H1 (cell line): ENCODE data around the gene TOMM5.

Experiments
- ASH2L ChIP-seq: fragments of 200-600, 300-600 bp; sonication (generic); IDR thresholded peaks from one replicate; pipeline ENCODE4 v1.7.1; 2017; ENCODE audit warnings: low read length
- BCL11A ChIP-seq, 2 experiments: IDR thresholded peaks; one replicate each; pipeline ENCODE4 v1.6.1; 2011; ENCODE audit warnings: low read depth in 2 of 2, low read length in 2 of 2, mild to moderate bottlenecking in 2 of 2
- CBX5 ChIP-seq: fragments of 300-800, 300-1000 bp; sonication (generic); IDR thresholded peaks from 2 replicates; pipeline ENCODE4 v1.7.1; 2016; ENCODE audit warnings: antibody characterized with exemption, low read length, low read depth
- CTCF ChIP-seq, 3 experiments: IDR thresholded peaks; 1 replicate in 2 of 3; 2 replicates in 1 of 3; pipeline versions ENCODE4 v1.5.1 to v1.6.1; 2011; ENCODE audit warnings: low read length in 3 of 3, mild to moderate bottlenecking in 3 of 3, inconsistent platforms in 2 of 3, low read depth in 1 of 3, moderate library complexity in 1 of 3; ENCODE audit not compliant: insufficient read depth in 1 of 3; ENCODE audit errors: control extremely low read depth in 1 of 3
- EP300 ChIP-seq, 2 experiments: IDR thresholded peaks; 1 replicate in 1 of 2; 2 replicates in 1 of 2; pipeline ENCODE4 v1.6.1; 2011 to 2012; ENCODE audit warnings: low read depth in 2 of 2, low read length in 2 of 2, mild to moderate bottlenecking in 2 of 2, borderline replicate concordance in 1 of 2, inconsistent platforms in 1 of 2, moderate library complexity in 1 of 2
- GTF2F1 ChIP-seq: IDR thresholded peaks from 2 replicates; pipeline ENCODE4 v1.6.1; 2012; ENCODE audit warnings: low read depth, low read length, improper control_type of control experiment, borderline replicate concordance
- MAFK ChIP-seq: IDR thresholded peaks from 2 replicates; pipeline ENCODE4 v1.6.1; 2012; ENCODE audit warnings: low read depth, mild to moderate bottlenecking, improper control_type of control experiment, low read length
- POLR2AphosphoS5 ChIP-seq: IDR thresholded peaks from 2 replicates; pipeline ENCODE4 v1.6.1; 2011; ENCODE audit warnings: low read depth, low read length
- POU5F1 ChIP-seq: IDR thresholded peaks from 2 replicates; pipeline ENCODE4 v1.6.1; 2011; ENCODE audit warnings: low read depth, mild to moderate bottlenecking, low read length, moderate library complexity
- SAP30 ChIP-seq: fragments of 300-600 bp; sonication (generic); IDR thresholded peaks from 2 replicates; pipeline ENCODE4 v1.7.1; 2012; ENCODE audit warnings: low read length, moderate library complexity, mild to moderate bottlenecking, inconsistent platforms; ENCODE audit not compliant: insufficient read depth, insufficient replicate concordance
- TCF12 ChIP-seq: IDR thresholded peaks from 2 replicates; pipeline ENCODE4 v1.6.1; 2011; ENCODE audit warnings: low read depth, mild to moderate bottlenecking, low read length
- USF2 ChIP-seq: IDR thresholded peaks from 2 replicates; pipeline ENCODE4 v1.6.1; 2011; ENCODE audit warnings: low read length, improper control_type of control experiment

- TF ChIP-seq ASH2L (no peak), CTCF (IDR thresholded peaks at IDR 0.05; ENCODE audit: control extremely low read depth in 1 of 3, insufficient read depth in 1 of 3, low read depth in 1 of 3, low read length in 3 of 3) (no peak), SAP30 (no peak), USF2 (no peak), POLR2AphosphoS5 (no peak), MAFK (no peak), EP300 (IDR thresholded peaks at IDR 0.05; ENCODE audit: borderline replicate concordance in 1 of 2, low read depth in 2 of 2, low read length in 2 of 2) (no peak), CBX5 (no peak), GTF2F1 (no peak), BCL11A (IDR thresholded peaks at IDR 0.05; ENCODE audit: low read depth in 2 of 2, low read length in 2 of 2) (no peak), POU5F1 (no peak), TCF12 (no peak)
Observed at GRCh38 chr9:37617832-37618231, 25.4 kb upstream of the TOMM5 start.
